Astrocyte (in vitro differentiated cells and primary cell): Measurements from ENCODE around the gene CETN1. TPM values are rescaled to one million over a fixed set of nuclear protein-coding genes. Genes with fewer than 3 reads are reported as not detected.

Experiments used
- DNase-seq: peaks from one replicate; pipeline ENCODE4 v3.0.0-alpha.2; 2010; ENCODE audit warnings: low read depth
- FAIRE-seq: peaks from 2 replicates; lab custom pipeline; 2011; peaks lifted over from hg19 to GRCh38; lab: Jason Lieb, UNC
- H2AFZ ChIP-seq: 2 replicates; pipeline ENCODE4 v1.6.0; 2012; ENCODE audit warnings: low read depth, low read length, inconsistent platforms
- H3K27ac ChIP-seq: 2 replicates; pipeline ENCODE4 v1.5.1; 2011; ENCODE audit warnings: low read depth, low read length, inconsistent platforms
- H3K27me3 ChIP-seq: 2 replicates; pipeline ENCODE4 v1.6.0; 2011; ENCODE audit warnings: low read length, inconsistent platforms; ENCODE audit not compliant: insufficient read depth
- H3K36me3 ChIP-seq: 2 replicates; pipeline ENCODE4 v1.5.1; 2011; ENCODE audit warnings: low read length, inconsistent platforms; ENCODE audit not compliant: insufficient read depth
- H3K4me1 ChIP-seq: 2 replicates; pipeline ENCODE4 v1.5.1; 2011; ENCODE audit warnings: low read length, inconsistent platforms; ENCODE audit not compliant: insufficient read depth
- H3K4me2 ChIP-seq: 2 replicates; pipeline ENCODE4 v1.6.0; 2012; ENCODE audit warnings: low read length, inconsistent platforms
- H3K4me3 ChIP-seq: 2 replicates; pipeline ENCODE4 v1.5.1; 2011; ENCODE audit warnings: low read depth, mild to moderate bottlenecking, low read length, inconsistent platforms; ENCODE audit not compliant: insufficient read depth
- H3K79me2 ChIP-seq: 2 replicates; pipeline ENCODE4 v1.6.0; 2012; ENCODE audit warnings: mild to moderate bottlenecking, low read length, inconsistent platforms; ENCODE audit not compliant: insufficient read depth
- H3K9ac ChIP-seq: 2 replicates; pipeline ENCODE4 v1.6.0; 2012; ENCODE audit warnings: mild to moderate bottlenecking, low read length, inconsistent platforms
- H3K9me3 ChIP-seq: 2 replicates; pipeline ENCODE4 v1.5.1; 2012; ENCODE audit warnings: low read depth, mild to moderate bottlenecking, low read length, inconsistent platforms; ENCODE audit not compliant: insufficient read depth
- H4K20me1 ChIP-seq: 2 replicates; pipeline ENCODE4 v1.6.0; 2012; ENCODE audit warnings: low read length, inconsistent platforms; ENCODE audit not compliant: insufficient read depth
- H3K27ac Mint-ChIP-seq: one replicate; pipeline ENCODE4 v1.8.0; 2021; ENCODE audit warnings: mild to moderate bottlenecking, mixed read lengths; ENCODE audit not compliant: unreplicated experiment
- H3K27me3 Mint-ChIP-seq: one replicate; pipeline ENCODE4 v1.8.0; 2021; ENCODE audit warnings: low read depth, mixed read lengths; ENCODE audit not compliant: unreplicated experiment
- H3K36me3 Mint-ChIP-seq: one replicate; pipeline ENCODE4 v1.8.0; 2021; ENCODE audit warnings: low read depth, mixed read lengths; ENCODE audit not compliant: unreplicated experiment
- H3K4me1 Mint-ChIP-seq: one replicate; pipeline ENCODE4 v1.8.0; 2021; ENCODE audit warnings: low read depth, mixed read lengths; ENCODE audit not compliant: unreplicated experiment
- H3K4me3 Mint-ChIP-seq: one replicate; pipeline ENCODE4 v1.8.0; 2021; ENCODE audit warnings: mild to moderate bottlenecking, moderate library complexity, mixed read lengths; ENCODE audit not compliant: unreplicated experiment
- H3K9me3 Mint-ChIP-seq: one replicate; pipeline ENCODE4 v1.8.0; 2021; ENCODE audit warnings: mild to moderate bottlenecking, mixed read lengths; ENCODE audit not compliant: unreplicated experiment
- EZH2 ChIP-seq: IDR thresholded peaks from 2 replicates; pipeline ENCODE4 v1.6.1; 2012; ENCODE audit warnings: mild to moderate bottlenecking, low read length, inconsistent platforms; ENCODE audit not compliant: insufficient read depth
- total RNA-seq: library from RNA; stranded (reverse); gene quantifications from 2 replicates; pipeline ENCODE4 v1.2.1, GENCODE V29; 2021
- TF ChIP-seq, protein P1 (sequence below): IDR thresholded peaks from 2 replicates; pipeline ENCODE4 v1.5.1; 2011; ENCODE audit warnings: low read depth, mild to moderate bottlenecking, inconsistent platforms, low read length, moderate library complexity; ENCODE audit not compliant: insufficient read depth

The CETN1 gene
- total RNA-seq, 1 donor from 2014 or later, result not detected

DNA sequence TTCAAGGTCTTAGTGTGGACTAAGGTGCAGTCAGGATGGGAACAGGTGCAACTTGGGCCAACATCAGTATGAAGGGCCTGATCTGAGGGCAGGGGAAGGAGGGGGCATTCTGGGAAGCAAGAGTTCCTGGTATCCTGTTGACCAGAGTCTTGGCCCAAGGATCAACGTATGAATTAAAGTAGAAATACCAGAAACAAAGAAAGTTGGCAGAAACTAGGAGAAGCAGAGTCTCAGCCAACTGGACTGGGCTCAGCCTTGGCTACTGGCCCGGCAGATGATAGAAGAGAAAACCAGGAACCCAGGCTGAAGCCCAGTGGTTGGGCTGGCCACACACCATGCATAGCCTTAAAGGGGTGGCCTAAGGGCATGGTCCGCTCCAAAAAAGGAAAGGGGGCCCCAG, 2.3 kb downstream of the CETN1 start:
- no peaks in the 10 kb centered on the region for H3K4me1 Mint-ChIP-seq
- H3K4me2 ChIP-seq, result no peak overlapping the region
- H4K20me1 ChIP-seq, result no peaks in the 10 kb centered on the region
- H2AFZ ChIP-seq, result no peak overlapping the region
- H3K36me3 ChIP-seq, result no peaks in the 10 kb centered on the region
- H3K4me3 ChIP-seq, result no peak overlapping the region
- peaks cover 15% of the 10 kb centered on the region for H3K27me3 Mint-ChIP-seq
- H3K9ac ChIP-seq, result no peak overlapping the region
- no peaks in the 10 kb centered on the region for H3K79me2 ChIP-seq
- peaks cover 2% of the 10 kb centered on the region for H3K9me3 ChIP-seq
- H3K27me3 ChIP-seq, result peaks cover 7% of the 10 kb centered on the region
- DNase-seq (no peak), FAIRE-seq (no peak)
- no peak for TF ChIP-seq EZH2
- TF ChIP-seq, protein P1, sequence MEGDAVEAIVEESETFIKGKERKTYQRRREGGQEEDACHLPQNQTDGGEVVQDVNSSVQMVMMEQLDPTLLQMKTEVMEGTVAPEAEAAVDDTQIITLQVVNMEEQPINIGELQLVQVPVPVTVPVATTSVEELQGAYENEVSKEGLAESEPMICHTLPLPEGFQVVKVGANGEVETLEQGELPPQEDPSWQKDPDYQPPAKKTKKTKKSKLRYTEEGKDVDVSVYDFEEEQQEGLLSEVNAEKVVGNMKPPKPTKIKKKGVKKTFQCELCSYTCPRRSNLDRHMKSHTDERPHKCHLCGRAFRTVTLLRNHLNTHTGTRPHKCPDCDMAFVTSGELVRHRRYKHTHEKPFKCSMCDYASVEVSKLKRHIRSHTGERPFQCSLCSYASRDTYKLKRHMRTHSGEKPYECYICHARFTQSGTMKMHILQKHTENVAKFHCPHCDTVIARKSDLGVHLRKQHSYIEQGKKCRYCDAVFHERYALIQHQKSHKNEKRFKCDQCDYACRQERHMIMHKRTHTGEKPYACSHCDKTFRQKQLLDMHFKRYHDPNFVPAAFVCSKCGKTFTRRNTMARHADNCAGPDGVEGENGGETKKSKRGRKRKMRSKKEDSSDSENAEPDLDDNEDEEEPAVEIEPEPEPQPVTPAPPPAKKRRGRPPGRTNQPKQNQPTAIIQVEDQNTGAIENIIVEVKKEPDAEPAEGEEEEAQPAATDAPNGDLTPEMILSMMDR, result no peak
- no peak overlapping the region for H3K27ac ChIP-seq
- no peak overlapping the region for H3K27ac Mint-ChIP-seq
- H3K36me3 Mint-ChIP-seq, result peaks cover 1% of the 10 kb centered on the region
- H3K9me3 Mint-ChIP-seq, result peaks cover 4% of the 10 kb centered on the region
- H3K4me1 ChIP-seq, result no peaks in the 10 kb centered on the region
- no peak overlapping the region for H3K4me3 Mint-ChIP-seq

GRCh38 chr18:595068-595467, 14.9 kb downstream of the CETN1 start:
- Histone ChIP-seq H4K20me1 (no peaks in the 10 kb centered on the region), H3K4me1 (no peaks in the 10 kb centered on the region), H3K27ac (no peak overlapping the region), H3K79me2 (no peaks in the 10 kb centered on the region), H3K9me3 (no peaks in the 10 kb centered on the region), H3K4me2 (no peak overlapping the region), H3K27me3 (peaks cover 18% of the 10 kb centered on the region), H3K9ac (no peak overlapping the region), H2AFZ (no peak overlapping the region), H3K4me3 (no peak overlapping the region), H3K36me3 (no peaks in the 10 kb centered on the region)
- Mint-ChIP-seq H3K4me3 (no peak overlapping the region), H3K27me3 (peaks cover 11% of the 10 kb centered on the region), H3K4me1 (no peaks in the 10 kb centered on the region), H3K9me3 (peaks cover 3% of the 10 kb centered on the region), H3K36me3 (no peaks in the 10 kb centered on the region), H3K27ac (no peak overlapping the region)
- FAIRE-seq (no peak), DNase-seq (no peak)
- TF ChIP-seq EZH2, result no peak
- TF ChIP-seq, protein P1, result no peak

- Histone ChIP-seq H3K27ac (no peak overlapping the region), H3K9ac (no peak overlapping the region), H3K4me3 (no peak overlapping the region), H3K79me2 (no peaks in the 10 kb centered on the region), H3K4me1 (no peaks in the 10 kb centered on the region), H3K4me2 (no peak overlapping the region), H3K9me3 (no peaks in the 10 kb centered on the region), H2AFZ (no peak overlapping the region), H4K20me1 (no peaks in the 10 kb centered on the region), H3K36me3 (no peaks in the 10 kb centered on the region), H3K27me3 (peaks cover 19% of the 10 kb centered on the region)
- Mint-ChIP-seq H3K36me3 (no peaks in the 10 kb centered on the region), H3K4me1 (no peaks in the 10 kb centered on the region), H3K27me3 (peaks cover 11% of the 10 kb centered on the region), H3K4me3 (no peak overlapping the region), H3K9me3 (no peaks in the 10 kb centered on the region), H3K27ac (no peak overlapping the region)
- FAIRE-seq, result no peak
- TF ChIP-seq, protein P1, result no peak
- TF ChIP-seq EZH2, result no peak
- no peak for DNase-seq
Observed at GRCh38 chr18:595571-595970, 15.4 kb downstream of the CETN1 start.
